Vagina (tissue), 2 donors: ENCODE measurements around the gene ARHGEF12.

Experiments used
- CTCF ChIP-seq, 3 experiments: fragments of 450-650 bp in 2 of 3; fragments of 200-600 bp in 1 of 3; sonication (generic) in 1 of 3; IDR thresholded peaks; one replicate each; pipeline ENCODE4 v1.5.1; 2017 to 2019; ENCODE audit warnings: antibody characterized with exemption in 3 of 3, mild to moderate bottlenecking in 2 of 3, moderate library complexity in 2 of 3
- POLR2A ChIP-seq, 2 donors: fragments of 450-650 bp; IDR thresholded peaks; one replicate each; pipeline ENCODE4 v1.6.1; 2017; ENCODE audit warnings: antibody characterized with exemption in 2 of 2, mild to moderate bottlenecking in 2 of 2, moderate library complexity in 2 of 2
- POLR2AphosphoS5 ChIP-seq, 2 donors: sonication (generic); formaldehyde crosslinking; IDR thresholded peaks; one replicate each; pipeline ENCODE4 v1.9.0; 2017; ENCODE audit warnings: antibody characterized with exemption in 2 of 2, mild to moderate bottlenecking in 2 of 2, low read depth in 1 of 2; ENCODE audit not compliant: insufficient read depth in 1 of 2

DNA sequence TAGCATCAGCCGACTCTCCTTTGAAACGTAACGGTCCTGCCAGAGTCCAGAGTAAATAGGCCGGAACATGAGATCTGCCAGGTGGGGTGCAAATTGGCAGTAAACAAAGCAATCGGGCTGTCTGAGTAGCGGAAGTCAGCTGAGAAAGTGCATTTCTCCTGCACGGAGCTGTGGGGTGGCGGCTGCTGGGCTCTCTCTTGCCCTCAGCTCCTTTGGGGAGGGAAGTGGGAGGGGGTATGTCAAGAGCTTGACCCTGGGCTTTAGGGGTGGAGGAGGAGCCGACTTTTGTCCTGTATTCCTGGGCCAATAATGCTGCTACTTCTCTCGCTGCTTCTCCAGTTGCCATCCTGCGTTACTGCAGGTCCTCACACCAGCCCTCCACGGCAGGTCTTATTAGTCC, 187.0 kb downstream of the ARHGEF12 start:
- no peak for TF ChIP-seq CTCF (IDR thresholded peaks at IDR 0.05)
- TF ChIP-seq POLR2AphosphoS5 (IDR thresholded peaks at IDR 0.05; ENCODE audit: insufficient read depth in 1 of 2, low read depth in 1 of 2) = no peak
- no peak for TF ChIP-seq POLR2A (IDR thresholded peaks at IDR 0.05)
